NCI-H524 treated with DMSO at 0.1 percent for 48 hours (cell line): ENCODE results near the gene SDC3.
A peak's percentile ranks its signal among the peaks of the same experiment; 100 is the strongest.
"Not testable (repeated sequence)": the region's sequence is repeated elsewhere in the genome, so short reads cannot be mapped to it uniquely, and the experiment has no call there.

Source experiments
- DNase-seq: peaks from one replicate; lab custom pipeline; 2025; lab: John Stamatoyannopoulos, UW

SDC3 gene

GRCh38 chr1:30874176-30874575 lies 34.4 kb downstream of the SDC3 start:
- DNase-seq, result no peak

GRCh38 chr1:30872948-30873263 lies 35.7 kb downstream of the SDC3 start:
- no peak for DNase-seq

GRCh38 chr1:30872033-30872947 lies 36.3 kb downstream of the SDC3 start:
- no peak for DNase-seq

GRCh38 chr1:30871276-30871871 lies 37.2 kb downstream of the SDC3 start:
- DNase-seq, result no peak

- no peak for DNase-seq
Measured at GRCh38 chr1:30870656-30871055, 37.9 kb downstream of the SDC3 start.

- no peak for DNase-seq
Measured at GRCh38 chr1:30870035-30870434, 38.5 kb downstream of the SDC3 start.

- DNase-seq, result no peak
Measured at GRCh38 chr1:30868833-30869435, 39.6 kb downstream of the SDC3 start.

GRCh38 chr1:30868057-30868456 lies 40.5 kb downstream of the SDC3 start:
- DNase-seq, result not testable (repeated sequence)

GRCh38 chr1:30867537-30867936 lies 41.0 kb downstream of the SDC3 start:
- DNase-seq, result no peak

GRCh38 chr1:30866594-30866993 lies 42.0 kb downstream of the SDC3 start:
- DNase-seq, result no peak

GRCh38 chr1:30864681-30865080 lies 43.9 kb downstream of the SDC3 start:
- no peak for DNase-seq

GRCh38 chr1:30863858-30864604 lies 44.5 kb downstream of the SDC3 start:
- no peak for DNase-seq

- no peak for DNase-seq
Measured at GRCh38 chr1:30860320-30860652, 48.3 kb downstream of the SDC3 start.

- no peak for DNase-seq
Measured at GRCh38 chr1:30857964-30858363, 50.6 kb downstream of the SDC3 start.

- DNase-seq, result no peak
Measured at GRCh38 chr1:30857062-30857461, 51.5 kb downstream of the SDC3 start.

- DNase-seq, result peak; percentile 68
Measured at GRCh38 chr1:30856260-30856790, 52.2 kb downstream of the SDC3 start.

GRCh38 chr1:30855686-30856259 lies 52.8 kb downstream of the SDC3 start:
- no peak for DNase-seq

GRCh38 chr1:30853350-30853749 lies 55.2 kb downstream of the SDC3 start:
- DNase-seq, result no peak

- no peak for DNase-seq
Measured at GRCh38 chr1:30852026-30852425, 56.5 kb downstream of the SDC3 start.

GRCh38 chr1:30851286-30851685 lies 57.3 kb downstream of the SDC3 start:
- no peak for DNase-seq

- DNase-seq, result no peak
Measured at GRCh38 chr1:30850607-30851006, 58.0 kb downstream of the SDC3 start.

- DNase-seq, result no peak
Measured at GRCh38 chr1:30848130-30848529, 60.4 kb downstream of the SDC3 start.
